H1 (cell line): Measurements from ENCODE around the gene PRKN. TPM values are rescaled to one million over a fixed set of nuclear protein-coding genes. Genes with fewer than 3 reads are reported as not detected.

Experiments used
- FOSL1 ChIP-seq: IDR thresholded peaks from 2 replicates; pipeline ENCODE4 v1.6.1; 2011; ENCODE audit warnings: mild to moderate bottlenecking, low read depth, low read length, moderate library complexity; ENCODE audit not compliant: insufficient read depth
- polyA plus RNA-seq, 7 experiments: library from polyadenylated mRNA; depleted of rRNA in 3 of 7; stranded (reverse) in 5 of 7; unstranded in 2 of 7; fragments of >200 nt in 5 of 7; fragments of 200-250 nt in 2 of 7; gene quantifications; 1 replicate in 5 of 7; 2 replicates in 1 of 7; 4 replicates in 1 of 7; pipeline versions ENCODE4 v1.2.1 to v1.2.3, GENCODE V29; 2011 to 2013; ENCODE audit warnings: missing spikeins in 2 of 7, mixed read lengths in 2 of 7
- total RNA-seq: library from RNA; stranded (reverse); fragmentation: NEBNext Ultra II Directional; extraction: Animal tissue kit (Norgen Biotek cat#: 25700); gene quantifications from 2 replicates; pipeline ENCODE4 v1.2.1, GENCODE V29; 2021

The PRKN gene
- total and polyA plus RNA-seq, 2 of the 8 experiments (the other 6 are each of a cell fraction or from before 2014, with no cell fraction given): 0.13 to 0.29 TPM

DNA sequence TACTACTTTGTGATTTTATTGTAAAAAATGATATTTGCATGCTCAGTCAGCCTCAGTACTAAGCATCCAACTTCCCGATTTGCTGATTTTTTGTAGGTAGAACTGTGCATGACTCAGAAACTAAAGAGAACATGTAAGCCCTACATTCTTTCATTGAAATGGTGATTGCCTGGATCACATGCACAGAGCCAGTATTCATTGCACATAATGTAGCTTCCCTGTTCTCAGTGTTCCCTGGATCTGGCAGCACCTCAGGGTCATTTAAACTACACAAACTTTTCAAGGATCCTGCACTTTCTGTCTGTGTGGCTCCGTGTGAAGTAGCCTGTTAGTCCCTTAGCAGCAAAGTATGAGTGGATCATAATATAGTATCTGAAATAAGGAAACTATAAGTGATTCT, 1030.8 kb downstream of the PRKN start (continued):
- TF ChIP-seq FOSL1: no peak
